H1 (cell line): ENCODE data around the gene DGKI. TPM values are rescaled to one million over a fixed set of nuclear protein-coding genes. Genes with fewer than 3 reads are reported as not detected.
A peak's percentile ranks its signal among the peaks of the same experiment; 100 is the strongest.

Experiments used
- CTCF ChIA-PET: fragments of 300-600 bp; sonication (Branson Sonifier 250); formaldehyde crosslinking; loops from one replicate; lab custom pipeline; 2021; ENCODE audit not compliant: partially characterized antibody; lab: Charles Lee
- POLR2A ChIA-PET: fragments of 300-600 bp; sonication (Branson Sonifier 250); formaldehyde crosslinking; loops from one replicate; lab custom pipeline; 2021; ENCODE audit warnings: inconsistent platforms; ENCODE audit not compliant: partially characterized antibody; lab: Charles Lee
- DNase-seq, 2 experiments: peaks; one replicate each; pipeline versions ENCODE4 v3.0.0 to v3.0.0-alpha.2; 2010 to 2022; ENCODE audit warnings: low spot score in 2 of 2, low read depth in 1 of 2, mixed read lengths in 1 of 2
- FAIRE-seq: peaks from 2 replicates; lab custom pipeline; 2011; peaks lifted over from hg19 to GRCh38; lab: Jason Lieb, UNC
- H2AFZ ChIP-seq: 2 replicates; pipeline ENCODE4 v1.8.1; 2012; ENCODE audit warnings: low read length, inconsistent platforms
- H2AK5ac ChIP-seq: 2 replicates; pipeline ENCODE4 v1.6.1; 2013; ENCODE audit warnings: low read depth, low read length
- H2BK120ac ChIP-seq: replicated peaks from 2 replicates; pipeline ENCODE3; 2013; ENCODE audit warnings: low read depth, low read length, inconsistent platforms
- H2BK12ac ChIP-seq: 2 replicates; pipeline ENCODE4 v1.6.1; 2013; ENCODE audit warnings: low read depth, low read length
- H2BK15ac ChIP-seq: 2 replicates; pipeline ENCODE4 v1.6.1; 2013; ENCODE audit warnings: low read length
- H2BK20ac ChIP-seq: 2 replicates; pipeline ENCODE4 v1.6.1; 2013; ENCODE audit warnings: low read length
- H2BK5ac ChIP-seq: 2 replicates; pipeline ENCODE4 v1.6.1; 2013; ENCODE audit warnings: low read depth, low read length
- H3K14ac ChIP-seq: 2 replicates; pipeline ENCODE4 v1.6.1; 2013; ENCODE audit warnings: inconsistent platforms; ENCODE audit not compliant: insufficient read length
- H3K18ac ChIP-seq: 2 replicates; pipeline ENCODE4 v1.6.1; 2013; ENCODE audit warnings: low read length; ENCODE audit errors: extremely low read depth
- H3K23ac ChIP-seq: 2 replicates; pipeline ENCODE4 v1.6.1; 2013; ENCODE audit warnings: inconsistent platforms; ENCODE audit not compliant: insufficient read length
- H3K23me2 ChIP-seq: 2 replicates; pipeline ENCODE4 v1.6.1; 2013; ENCODE audit warnings: low read depth, low read length
- H3K27ac ChIP-seq: 2 replicates; pipeline ENCODE4 v1.6.1; 2011; ENCODE audit warnings: low read depth, low read length, inconsistent platforms
- H3K27me3 ChIP-seq, 4 experiments: replicated peaks in 1 of 4; 1 replicate in 1 of 4; 2 replicates in 3 of 4; pipeline versions ENCODE4 v1.6.1 to v1.8.1; 2011 to 2013; ENCODE audit warnings: low read length in 3 of 4, mild to moderate bottlenecking in 3 of 4, inconsistent platforms in 2 of 4, mixed read lengths in 2 of 4, moderate library complexity in 1 of 4; ENCODE audit not compliant: control insufficient read depth in 3 of 4, insufficient read depth in 3 of 4; ENCODE audit errors: extremely low read depth in 1 of 4
- H3K36me3 ChIP-seq, 4 experiments: 2 replicates each; pipeline versions ENCODE4 v1.6.1 to v1.8.1; 2011 to 2013; ENCODE audit warnings: mild to moderate bottlenecking in 4 of 4, low read length in 3 of 4, moderate library complexity in 2 of 4, control low read depth in 1 of 4, inconsistent platforms in 1 of 4; ENCODE audit not compliant: insufficient read depth in 4 of 4, control insufficient read depth in 2 of 4
- H3K4ac ChIP-seq: replicated peaks from 2 replicates; pipeline ENCODE3; 2013; ENCODE audit warnings: low read length, low read depth, mixed read lengths, inconsistent platforms; ENCODE audit not compliant: insufficient read length
- H3K4me1 ChIP-seq, 4 experiments: replicated peaks in 1 of 4; 1 replicate in 1 of 4; 2 replicates in 3 of 4; pipeline versions ENCODE4 v1.6.1 to v1.8.1; 2011 to 2013; ENCODE audit warnings: low read length in 3 of 4, inconsistent platforms in 2 of 4, mixed read lengths in 1 of 4; ENCODE audit not compliant: insufficient read depth in 4 of 4, control insufficient read depth in 3 of 4
- H3K4me2 ChIP-seq, 2 experiments: 2 replicates each; pipeline versions ENCODE4 v1.6.1 to v1.8.1; 2011 to 2013; ENCODE audit warnings: low read depth in 2 of 2, low read length in 2 of 2, control low read depth in 1 of 2, inconsistent platforms in 1 of 2, mild to moderate bottlenecking in 1 of 2; ENCODE audit not compliant: insufficient read depth in 1 of 2
- H3K4me3 ChIP-seq, 4 experiments: fragments of 200-600, 300-600 bp in 1 of 4; sonication (generic), shearing (Covaris generic), sonication (Bioruptor Twin) in 1 of 4; 2 replicates each; pipeline versions ENCODE4 v1.5.1 to v1.8.1; 2011 to 2016; ENCODE audit warnings: low read length in 4 of 4, low read depth in 3 of 4, control low read depth in 2 of 4, inconsistent platforms in 2 of 4, mild to moderate bottlenecking in 2 of 4, mixed read lengths in 1 of 4, moderate library complexity in 1 of 4; ENCODE audit not compliant: insufficient read depth in 2 of 4; ENCODE audit errors: extremely low read depth in 1 of 4
- H3K56ac ChIP-seq: replicated peaks from 2 replicates; pipeline ENCODE3; 2013; ENCODE audit warnings: low read depth, mild to moderate bottlenecking, mixed read lengths, low read length, inconsistent platforms; ENCODE audit not compliant: insufficient read length
- H3K79me1 ChIP-seq: 2 replicates; pipeline ENCODE4 v1.6.1; 2013; ENCODE audit warnings: low read depth, low read length, control low read depth
- H3K79me2 ChIP-seq, 2 experiments: 2 replicates each; pipeline versions ENCODE4 v1.6.1 to v1.8.1; 2012 to 2013; ENCODE audit warnings: low read length in 2 of 2, mild to moderate bottlenecking in 2 of 2, inconsistent platforms in 1 of 2; ENCODE audit not compliant: insufficient read depth in 2 of 2, control insufficient read depth in 1 of 2
- H3K9ac ChIP-seq, 4 experiments: replicated peaks in 1 of 4; 1 replicate in 1 of 4; 2 replicates in 3 of 4; pipeline versions ENCODE4 v1.6.1 to v1.8.1; 2011 to 2013; ENCODE audit warnings: low read depth in 3 of 4, low read length in 3 of 4, control low read depth in 2 of 4, mild to moderate bottlenecking in 2 of 4, moderate library complexity in 2 of 4, inconsistent platforms in 1 of 4; ENCODE audit errors: extremely low read depth in 1 of 4
- H3K9me3 ChIP-seq, 2 experiments: 2 replicates each; pipeline versions ENCODE4 v1.6.1 to v1.8.1; 2012 to 2013; ENCODE audit warnings: mild to moderate bottlenecking in 2 of 2, moderate library complexity in 2 of 2, control low read depth in 1 of 2, inconsistent platforms in 1 of 2, low read depth in 1 of 2, low read length in 1 of 2, mixed read lengths in 1 of 2; ENCODE audit not compliant: insufficient read depth in 2 of 2
- H4K20me1 ChIP-seq, 2 experiments: replicated peaks in 1 of 2; 2 replicates each; pipeline versions ENCODE3 to v1.8.1; 2011 to 2013; ENCODE audit warnings: inconsistent platforms in 2 of 2, low read length in 2 of 2, mild to moderate bottlenecking in 1 of 2; ENCODE audit not compliant: insufficient read depth in 2 of 2, control insufficient read depth in 1 of 2
- H4K5ac ChIP-seq: 2 replicates; pipeline ENCODE4 v1.6.1; 2013; ENCODE audit warnings: low read length, low read depth, mixed read lengths, inconsistent platforms; ENCODE audit not compliant: insufficient read length
- H4K8ac ChIP-seq: 2 replicates; pipeline ENCODE4 v1.8.0; 2013; ENCODE audit warnings: mild to moderate bottlenecking, moderate library complexity, low read length, inconsistent platforms; ENCODE audit not compliant: insufficient read depth; ENCODE audit errors: extremely low read depth
- H4K91ac ChIP-seq: replicated peaks from 2 replicates; pipeline ENCODE3; 2013; ENCODE audit warnings: low read length, mixed read lengths, inconsistent platforms; ENCODE audit not compliant: insufficient read length
- BACH1 ChIP-seq: IDR thresholded peaks from 2 replicates; pipeline ENCODE4 v1.6.1; 2012; ENCODE audit warnings: low read length, improper control_type of control experiment
- EP300 ChIP-seq, 2 experiments: IDR thresholded peaks; 1 replicate in 1 of 2; 2 replicates in 1 of 2; pipeline ENCODE4 v1.6.1; 2011 to 2012; ENCODE audit warnings: low read depth in 2 of 2, low read length in 2 of 2, mild to moderate bottlenecking in 2 of 2, borderline replicate concordance in 1 of 2, inconsistent platforms in 1 of 2, moderate library complexity in 1 of 2
- JUND ChIP-seq: IDR thresholded peaks from 2 replicates; pipeline ENCODE4 v1.6.1; 2011; ENCODE audit warnings: mild to moderate bottlenecking, improper control_type of control experiment, low read length
- RNF2 ChIP-seq: fragments of 200-900, 300-1000 bp; sonication (generic); IDR thresholded peaks from 2 replicates; pipeline ENCODE4 v1.7.1; 2016; ENCODE audit warnings: borderline replicate concordance, low read depth, mild to moderate bottlenecking, antibody characterized with exemption, low read length; ENCODE audit not compliant: poor library complexity, severe bottlenecking; ENCODE audit errors: missing control alignments
- WGBS, 2 experiments: shearing (Covaris generic) in 1 of 2; methylation state at CpG; one replicate each; pipeline versions ENCODE4 v1.1.6 to v1.1.7; 2013 to 2015; ENCODE audit warnings: low lambda C conversion rate in 2 of 2, mixed read lengths in 2 of 2, inconsistent platforms in 1 of 2, low coverage in 1 of 2, missing lambda C conversion rate in 1 of 2; ENCODE audit not compliant: insufficient replicate concordance in 2 of 2, insufficient coverage in 1 of 2, insufficient read length in 1 of 2; ENCODE audit errors: extremely low coverage in 1 of 2, missing lambda C conversion rate in 1 of 2; 5-methylcytosine and 5-hydroxymethylcytosine counted together
- polyA plus RNA-seq, 7 experiments: library from polyadenylated mRNA; depleted of rRNA in 3 of 7; stranded (reverse) in 5 of 7; unstranded in 2 of 7; fragments of >200 nt in 5 of 7; fragments of 200-250 nt in 2 of 7; gene quantifications; 1 replicate in 5 of 7; 2 replicates in 1 of 7; 4 replicates in 1 of 7; pipeline versions ENCODE4 v1.2.1 to v1.2.3, GENCODE V29; 2011 to 2013; ENCODE audit warnings: missing spikeins in 2 of 7, mixed read lengths in 2 of 7
- total RNA-seq: library from RNA; stranded (reverse); fragmentation: NEBNext Ultra II Directional; extraction: Animal tissue kit (Norgen Biotek cat#: 25700); gene quantifications from 2 replicates; pipeline ENCODE4 v1.2.1, GENCODE V29; 2021

The DGKI gene
- total and polyA plus RNA-seq, 2 of the 8 experiments (the other 6 are each of a cell fraction or from before 2014, with no cell fraction given) = 0.20 to 0.71 TPM

DNA sequence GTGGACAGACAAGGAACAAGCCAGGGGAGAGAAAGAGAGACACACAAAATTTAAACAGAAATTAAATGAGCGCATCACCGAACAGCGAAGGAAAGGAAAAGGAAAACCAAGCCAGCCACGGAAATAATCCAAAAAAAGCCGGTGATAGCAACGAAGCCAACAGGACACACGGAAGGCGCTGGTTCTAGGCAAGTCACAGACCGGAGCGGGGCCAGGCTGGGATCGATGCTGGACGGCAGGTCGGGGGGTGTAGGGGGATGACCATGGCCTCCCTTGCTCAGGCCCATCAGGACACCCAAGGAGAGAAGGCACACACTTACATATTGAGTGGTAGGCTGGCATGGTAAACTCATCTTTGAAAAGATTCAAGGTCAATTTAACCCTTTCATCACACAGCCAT is 300.8 kb downstream of the DGKI start:
- Histone ChIP-seq H3K27ac (no peak overlapping the region), H3K9ac (no peak overlapping the region), H3K18ac (0 out of 2 replicates have a peak overlapping the region, but pooled peaks have one; percentile 63), H3K4me2 (no peak overlapping the region), H4K20me1 (no peaks in the 10 kb centered on the region), H3K4me1 (peaks cover 0 to 2% (median 0%) of the 10 kb centered on the region in 4 experiments; a peak in 1 of 7 replicates), H2AK5ac (no peak overlapping the region), H3K27me3 (no peaks in the 10 kb centered on the region), H4K8ac (no peak overlapping the region)
- CTCF ChIA-PET = no interaction called here
- no peak for DNase-seq
- TF ChIP-seq JUND (no peak), BACH1 (no peak), EP300 (IDR thresholded peaks at IDR 0.05; ENCODE audit: borderline replicate concordance in 1 of 2, low read depth in 2 of 2, low read length in 2 of 2) (no peak), RNF2 (no peak)
- TF ChIP-seq, all 59 proteins: peak for 0
- Histone ChIP-seq H2BK5ac (no peak overlapping the region), H3K79me2 (no peaks in the 10 kb centered on the region), H2BK20ac (no peak overlapping the region), H3K36me3 (no peaks in the 10 kb centered on the region), H2AFZ (no peak overlapping the region; the same call in 1 of the 2 replicates), H3K23me2 (no peaks in the 10 kb centered on the region), H3K4me3 (no peak overlapping the region), H3K4ac (no peak overlapping the region), H3K9me3 (no peaks in the 10 kb centered on the region), H3K23ac (no peak overlapping the region), H2BK15ac (no peak overlapping the region), H3K56ac (no peak overlapping the region), H2BK120ac (no peak overlapping the region), H2BK12ac (no peak overlapping the region), H3K79me1 (no peaks in the 10 kb centered on the region), H3K14ac (no peak overlapping the region), H4K91ac (no peak overlapping the region), H4K5ac (no peak overlapping the region)
- no peak for FAIRE-seq
- 92% methylated on average over 13 of the region's 13 CpGs; no CpG with 5 or more reads in 1 of the 2 experiments for WGBS, 2 experiments
- POLR2A ChIA-PET = no interaction called here
